Mammary epithelial cell (primary cell): ENCODE measurements around the gene CYTIP.

Experiments
- EZH2 ChIP-seq: IDR thresholded peaks from 2 replicates; pipeline ENCODE4 v1.6.1; 2012; ENCODE audit warnings: low read length, inconsistent platforms, borderline replicate concordance
- TF ChIP-seq, protein P1 (sequence below), 2 donors: IDR thresholded peaks in 1 of 2; conservative IDR thresholded peaks in 1 of 2; 2 replicates each; pipeline ENCODE4 v1.5.1; 2011 to 2012; ENCODE audit warnings: inconsistent platforms in 2 of 2, low read length in 2 of 2, mild to moderate bottlenecking in 2 of 2, control low read depth in 1 of 2, low read depth in 1 of 2; ENCODE audit not compliant: insufficient read depth in 1 of 2; ENCODE audit errors: extremely low read depth in 1 of 2

DNA sequence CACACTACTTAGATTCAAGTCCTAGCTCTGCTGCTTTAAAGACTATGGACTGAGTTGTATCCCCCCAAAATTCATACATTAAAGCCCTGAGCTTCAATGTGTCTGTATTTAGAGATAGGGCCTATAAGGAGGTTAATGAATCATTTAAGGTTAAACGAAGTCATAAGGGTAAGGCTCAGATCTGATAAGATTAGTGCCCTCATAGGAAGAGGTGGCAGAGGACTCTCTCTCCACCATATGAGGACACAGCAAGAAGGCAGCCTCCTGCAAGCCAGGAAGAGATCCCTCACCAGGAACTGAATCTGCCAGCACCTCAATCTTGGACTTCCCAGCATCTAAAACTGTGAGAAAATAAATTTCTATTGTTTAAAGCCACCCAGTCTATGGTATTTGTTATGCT, 3.1 kb upstream of the CYTIP start:
- TF ChIP-seq, protein P1, sequence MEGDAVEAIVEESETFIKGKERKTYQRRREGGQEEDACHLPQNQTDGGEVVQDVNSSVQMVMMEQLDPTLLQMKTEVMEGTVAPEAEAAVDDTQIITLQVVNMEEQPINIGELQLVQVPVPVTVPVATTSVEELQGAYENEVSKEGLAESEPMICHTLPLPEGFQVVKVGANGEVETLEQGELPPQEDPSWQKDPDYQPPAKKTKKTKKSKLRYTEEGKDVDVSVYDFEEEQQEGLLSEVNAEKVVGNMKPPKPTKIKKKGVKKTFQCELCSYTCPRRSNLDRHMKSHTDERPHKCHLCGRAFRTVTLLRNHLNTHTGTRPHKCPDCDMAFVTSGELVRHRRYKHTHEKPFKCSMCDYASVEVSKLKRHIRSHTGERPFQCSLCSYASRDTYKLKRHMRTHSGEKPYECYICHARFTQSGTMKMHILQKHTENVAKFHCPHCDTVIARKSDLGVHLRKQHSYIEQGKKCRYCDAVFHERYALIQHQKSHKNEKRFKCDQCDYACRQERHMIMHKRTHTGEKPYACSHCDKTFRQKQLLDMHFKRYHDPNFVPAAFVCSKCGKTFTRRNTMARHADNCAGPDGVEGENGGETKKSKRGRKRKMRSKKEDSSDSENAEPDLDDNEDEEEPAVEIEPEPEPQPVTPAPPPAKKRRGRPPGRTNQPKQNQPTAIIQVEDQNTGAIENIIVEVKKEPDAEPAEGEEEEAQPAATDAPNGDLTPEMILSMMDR (conservative IDR thresholded peaks at IDR 0.05 in 1 of 2, IDR thresholded peaks at IDR 0.05 in 1 of 2; ENCODE audit: extremely low read depth in 1 of 2, insufficient read depth in 1 of 2, low read depth in 1 of 2, low read length in 2 of 2) = no peak
- TF ChIP-seq EZH2 = no peak
